T-cell (primary cell): ENCODE data around the gene COL9A1. TPM values are rescaled to one million over a fixed set of nuclear protein-coding genes. Genes with fewer than 3 reads are reported as not detected.

Experiments
- ATAC-seq, 4 experiments: fragments of 200-7000 bp in 3 of 4; fragments of 150-1000 bp in 1 of 4; cut with Tn5 transposase; replicated peaks in 1 of 4; 1 replicate in 3 of 4; 2 replicates in 1 of 4; pipeline ENCODE4 v1.10.0; 2021; ENCODE audit warnings: moderate library complexity in 3 of 4, mild to moderate bottlenecking in 2 of 4, moderate number of reproducible peaks in 1 of 4
- CTCF ChIA-PET, 2 donors: fragments of 300-600 bp; sonication (Branson Sonifier 250); formaldehyde crosslinking; loops; one replicate each; lab custom pipeline; 2022; ENCODE audit warnings: antibody characterized with exemption in 2 of 2; lab: Charles Lee
- POLR2A ChIA-PET, 2 donors: fragments of 300-600 bp; sonication (Branson Sonifier 250); formaldehyde crosslinking; loops; one replicate each; lab custom pipeline; 2022; ENCODE audit warnings: antibody characterized with exemption in 2 of 2; lab: Charles Lee
- DNase-seq, 35 experiments: peaks; one replicate each; pipeline versions ENCODE4 v3.0.0 to v3.0.0-alpha.2; 2013 to 2023
- H3K27ac ChIP-seq: one replicate; pipeline ENCODE4 v1.5.1; 2013; ENCODE audit warnings: low read length
- H3K27me3 ChIP-seq, 2 experiments: replicated peaks in 1 of 2; 1 replicate in 1 of 2; 2 replicates in 1 of 2; pipeline versions ENCODE4 v1.6.1 to v1.7.0; 2013; ENCODE audit warnings: low read length in 1 of 2, mixed read lengths in 1 of 2; ENCODE audit not compliant: control insufficient read depth in 2 of 2, insufficient read depth in 2 of 2; ENCODE audit errors: extremely low read depth in 1 of 2
- H3K36me3 ChIP-seq, 2 donors: 1 replicate in 1 of 2; 2 replicates in 1 of 2; pipeline versions ENCODE4 v1.6.1 to v1.7.0; 2013; ENCODE audit warnings: low read length in 1 of 2; ENCODE audit not compliant: control insufficient read depth in 2 of 2, insufficient read depth in 1 of 2; ENCODE audit errors: extremely low read depth in 1 of 2
- H3K4me1 ChIP-seq, 2 experiments: 1 replicate in 1 of 2; 2 replicates in 1 of 2; pipeline versions ENCODE4 v1.6.1 to v1.7.0; 2013; ENCODE audit warnings: low read length in 2 of 2, mixed read lengths in 1 of 2; ENCODE audit not compliant: insufficient read depth in 2 of 2, control insufficient read depth in 1 of 2; ENCODE audit errors: extremely low read depth in 1 of 2
- H3K4me3 ChIP-seq, 2 donors: 1 replicate in 1 of 2; 2 replicates in 1 of 2; pipeline versions ENCODE4 v1.5.1 to v1.7.0; 2013; ENCODE audit warnings: mild to moderate bottlenecking in 2 of 2, low read length in 1 of 2, moderate library complexity in 1 of 2; ENCODE audit not compliant: control insufficient read depth in 1 of 2; ENCODE audit errors: extremely low read depth in 1 of 2
- H3K9me3 ChIP-seq: 2 replicates; pipeline ENCODE4 v1.7.0; 2013
- H3K27ac Mint-ChIP-seq, 2 donors: one replicate each; pipeline ENCODE4 v1.8.0; 2020 to 2021; ENCODE audit warnings: mild to moderate bottlenecking in 2 of 2, mixed read lengths in 2 of 2
- H3K27me3 Mint-ChIP-seq, 2 donors: one replicate each; pipeline ENCODE4 v1.8.0; 2021 to 2022; ENCODE audit warnings: mixed read lengths in 2 of 2
- H3K36me3 Mint-ChIP-seq: one replicate; pipeline ENCODE4 v1.8.0; 2021; ENCODE audit warnings: mixed read lengths
- H3K4me1 Mint-ChIP-seq, 3 donors: one replicate each; pipeline ENCODE4 v1.8.0; 2020 to 2022; ENCODE audit warnings: mixed read lengths in 3 of 3, mild to moderate bottlenecking in 1 of 3
- H3K4me3 Mint-ChIP-seq, 3 donors: one replicate each; pipeline ENCODE4 v1.8.0; 2020 to 2022; ENCODE audit warnings: mild to moderate bottlenecking in 3 of 3, mixed read lengths in 3 of 3, moderate library complexity in 3 of 3
- H3K9me3 Mint-ChIP-seq, 3 donors: one replicate each; pipeline ENCODE4 v1.8.0; 2020 to 2022; ENCODE audit warnings: mixed read lengths in 3 of 3
- WGBS: methylation state at CpG from one replicate; pipeline ENCODE4 v1.1.5; 2013; ENCODE audit warnings: missing lambda C conversion rate; ENCODE audit not compliant: insufficient coverage; 5-methylcytosine and 5-hydroxymethylcytosine counted together
- total RNA-seq, 35 experiments: library from RNA in 6 of 35; stranded (reverse) in 6 of 35; fragments of 120-200 nt in 1 of 35; gene quantifications; one replicate each; pipeline versions ENCODE4 v1.2.1 to v1.2.4 and lab custom pipeline; 2013 to 2026

Gene COL9A1
- total RNA-seq, 5 donors from 2014 or later (not counting 1 experiment from before 2014, with no cell fraction given): not detected

DNA sequence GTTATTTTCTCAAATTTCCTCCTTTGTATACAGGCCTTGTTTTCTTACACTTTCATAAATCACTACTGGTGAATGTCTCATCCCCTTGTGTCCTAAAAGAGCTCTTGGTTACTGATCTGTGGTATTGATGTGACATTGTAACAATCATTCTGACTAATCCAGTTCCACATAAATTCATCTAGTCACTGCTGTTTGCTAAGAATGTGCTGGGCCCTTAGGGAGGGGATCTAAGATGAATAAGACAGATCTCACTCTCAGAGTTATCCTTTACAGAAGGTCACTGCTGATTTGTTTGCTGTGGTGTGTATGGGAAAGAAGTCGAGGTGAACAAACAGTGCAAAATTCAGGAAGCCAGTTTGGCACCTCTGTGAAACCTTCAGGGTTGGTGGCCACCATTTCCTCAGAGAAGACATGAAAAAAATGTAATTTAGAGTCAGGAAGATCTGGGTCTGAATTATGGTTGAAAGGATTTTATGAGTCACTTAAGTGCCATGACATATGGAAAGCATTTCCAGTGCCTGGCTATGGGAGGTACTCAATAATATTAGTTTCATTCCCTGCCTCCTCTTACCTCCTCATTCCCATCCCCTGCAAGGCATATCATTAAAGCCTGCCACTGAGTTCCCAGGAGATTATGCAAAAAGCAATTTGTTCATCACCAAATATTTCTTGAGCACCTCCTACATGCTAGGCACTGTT is 121.8 kb downstream of the COL9A1 start:
- Histone ChIP-seq H3K9me3 (no peaks in the 10 kb centered on the region), H3K4me3 (no peak overlapping the region), H3K36me3 (no peaks in the 10 kb centered on the region), H3K27ac (no peak overlapping the region), H3K4me1 (no peaks in the 10 kb centered on the region), H3K27me3 (no peaks in the 10 kb centered on the region)
- no peak for ATAC-seq
- no peak for DNase-seq
- peaks cover 0 to 2% of the 10 kb centered on the region in 2 donors for H3K27me3 Mint-ChIP-seq
- H3K36me3 Mint-ChIP-seq: no peaks in the 10 kb centered on the region
- 0% methylated on average over 1 of the region's 1 CpG for WGBS
- H3K4me1 Mint-ChIP-seq: no peaks in the 10 kb centered on the region
- no peak overlapping the region for H3K27ac Mint-ChIP-seq
- CTCF ChIA-PET: no interaction called here
- POLR2A ChIA-PET: no interaction called here
- H3K4me3 Mint-ChIP-seq: no peak overlapping the region
- no peaks in the 10 kb centered on the region for H3K9me3 Mint-ChIP-seq

DNA sequence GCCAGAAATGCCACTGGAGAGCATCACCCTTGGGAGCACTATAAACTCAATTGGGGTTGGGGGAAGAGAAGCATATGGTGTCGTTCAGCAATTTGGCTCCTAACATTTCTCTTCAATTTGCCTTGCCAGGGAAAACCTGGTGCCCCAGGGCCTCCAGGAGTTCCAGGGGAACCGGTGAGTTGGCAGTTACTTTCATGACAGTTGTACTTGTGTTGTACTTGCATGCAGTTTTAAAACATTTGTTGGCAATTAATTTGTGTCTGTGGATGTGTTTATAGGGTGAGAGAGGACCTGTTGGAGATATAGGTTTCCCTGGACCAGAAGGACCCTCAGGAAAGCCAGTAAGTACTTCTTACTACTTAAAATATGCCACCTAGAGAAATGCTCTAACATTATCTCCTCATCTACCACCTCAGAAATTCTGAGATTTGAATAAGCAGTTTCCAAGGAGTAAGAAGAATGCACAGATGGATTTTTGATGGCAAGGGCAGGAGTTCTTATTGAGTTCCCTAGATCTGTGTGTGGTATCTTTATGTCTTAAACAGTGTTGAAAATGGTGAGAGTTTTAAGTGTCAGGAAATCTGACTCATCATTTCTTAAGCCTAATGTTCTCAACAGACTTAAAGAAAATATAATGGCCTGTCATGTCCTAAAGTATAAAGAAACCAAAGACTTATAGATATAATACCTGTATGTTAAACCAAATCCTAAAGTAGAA is 122.5 kb downstream of the COL9A1 start:
- POLR2A ChIA-PET: no interaction called here
- Histone ChIP-seq H3K27me3 (no peaks in the 10 kb centered on the region), H3K4me1 (no peaks in the 10 kb centered on the region), H3K27ac (no peak overlapping the region), H3K4me3 (no peak overlapping the region), H3K36me3 (no peaks in the 10 kb centered on the region), H3K9me3 (no peaks in the 10 kb centered on the region)
- DNase-seq: no peak
- Mint-ChIP-seq H3K36me3 (no peaks in the 10 kb centered on the region), H3K9me3 (no peaks in the 10 kb centered on the region), H3K4me3 (no peak overlapping the region), H3K27me3 (peaks cover 0 to 2% of the 10 kb centered on the region in 2 donors), H3K27ac (no peak overlapping the region), H3K4me1 (no peaks in the 10 kb centered on the region)
- CTCF ChIA-PET: no interaction called here
- no peak for ATAC-seq
- WGBS: 90% methylated on average over 2 of the region's 2 CpGs

DNA sequence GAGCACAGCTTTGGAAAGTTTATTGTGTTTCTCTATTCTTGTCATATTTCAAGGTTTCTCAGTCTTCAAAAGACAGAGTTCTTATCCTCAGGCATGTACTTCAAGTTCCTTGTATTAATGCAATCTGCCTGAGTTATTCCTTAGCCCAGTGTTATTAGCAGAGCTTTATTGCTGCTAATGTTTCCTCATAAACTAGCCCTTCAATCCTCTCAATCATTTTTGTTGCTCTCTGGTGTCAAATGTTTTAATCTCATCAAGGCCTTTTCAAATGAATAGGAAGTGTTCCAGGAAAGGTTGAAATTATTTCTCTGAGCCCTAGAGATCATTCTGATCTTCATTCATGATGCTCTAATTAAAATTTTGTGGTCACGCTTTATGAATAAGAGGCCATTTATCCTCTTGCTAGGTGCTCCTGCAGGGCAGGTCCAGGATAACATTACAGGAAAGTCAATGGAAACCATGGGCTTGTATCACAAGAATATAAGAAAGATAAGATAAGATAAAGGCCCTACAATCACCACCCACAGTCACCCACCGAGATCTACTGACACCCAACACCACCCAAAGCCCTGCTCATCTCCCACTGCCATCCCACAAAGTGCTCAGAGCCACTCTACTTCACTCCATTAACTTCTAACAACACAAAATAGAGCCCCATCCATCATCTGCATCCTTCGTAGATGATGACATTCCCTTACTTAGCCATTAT is 125.9 kb downstream of the COL9A1 start:
- Histone ChIP-seq H3K4me1 (no peaks in the 10 kb centered on the region), H3K36me3 (no peaks in the 10 kb centered on the region), H3K27me3 (no peaks in the 10 kb centered on the region), H3K9me3 (no peaks in the 10 kb centered on the region), H3K4me3 (no peak overlapping the region), H3K27ac (no peak overlapping the region)
- no peaks in the 10 kb centered on the region for H3K9me3 Mint-ChIP-seq
- no peaks in the 10 kb centered on the region for H3K36me3 Mint-ChIP-seq
- WGBS: 78% methylated on average over 2 of the region's 3 CpGs
- no peak overlapping the region for H3K4me3 Mint-ChIP-seq
- no peaks in the 10 kb centered on the region for H3K4me1 Mint-ChIP-seq
- no peak for ATAC-seq
- no peak overlapping the region for H3K27ac Mint-ChIP-seq
- ChIA-PET POLR2A (no interaction called here), CTCF (no interaction called here)
- H3K27me3 Mint-ChIP-seq: peaks cover 4 to 7% of the 10 kb centered on the region in 2 donors
- no peak for DNase-seq

DNA sequence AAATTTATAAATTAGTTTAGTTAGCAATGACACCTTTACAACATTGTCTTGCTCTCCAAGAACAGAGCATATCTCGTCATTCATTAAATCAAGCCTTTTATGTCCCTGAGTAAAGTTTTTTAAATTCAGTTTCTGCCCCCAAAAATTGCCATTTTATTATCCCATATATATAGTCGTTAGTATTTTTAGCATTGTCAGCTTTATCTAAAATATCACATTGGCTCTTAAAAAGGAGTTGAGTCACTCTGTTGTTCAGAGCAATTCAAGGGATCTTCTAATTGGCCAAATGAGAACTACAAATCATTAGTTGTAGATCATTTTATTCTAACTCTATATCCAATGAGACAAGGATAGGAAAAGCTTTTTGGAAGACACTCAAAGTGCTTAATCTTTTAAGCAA is 127.1 kb downstream of the COL9A1 start:
- ATAC-seq (no peak), DNase-seq (no peak)
- no peaks in the 10 kb centered on the region for H3K36me3 ChIP-seq
- no peaks in the 10 kb centered on the region for H3K4me1 Mint-ChIP-seq
- H3K4me1 ChIP-seq: no peaks in the 10 kb centered on the region
- WGBS: no CpG with 5 or more reads among the region's 2 CpGs
- H3K4me3 Mint-ChIP-seq: no peak overlapping the region
- CTCF ChIA-PET: no interaction called here
- H3K4me3 ChIP-seq: no peak overlapping the region
- H3K9me3 Mint-ChIP-seq: no peaks in the 10 kb centered on the region
- no peaks in the 10 kb centered on the region for H3K9me3 ChIP-seq
- no peaks in the 10 kb centered on the region for H3K27me3 ChIP-seq
- peaks cover 4 to 7% of the 10 kb centered on the region in 2 donors for H3K27me3 Mint-ChIP-seq
- no peak overlapping the region for H3K27ac Mint-ChIP-seq
- H3K27ac ChIP-seq: no peak overlapping the region
- no peaks in the 10 kb centered on the region for H3K36me3 Mint-ChIP-seq
- POLR2A ChIA-PET: no interaction called here

DNA sequence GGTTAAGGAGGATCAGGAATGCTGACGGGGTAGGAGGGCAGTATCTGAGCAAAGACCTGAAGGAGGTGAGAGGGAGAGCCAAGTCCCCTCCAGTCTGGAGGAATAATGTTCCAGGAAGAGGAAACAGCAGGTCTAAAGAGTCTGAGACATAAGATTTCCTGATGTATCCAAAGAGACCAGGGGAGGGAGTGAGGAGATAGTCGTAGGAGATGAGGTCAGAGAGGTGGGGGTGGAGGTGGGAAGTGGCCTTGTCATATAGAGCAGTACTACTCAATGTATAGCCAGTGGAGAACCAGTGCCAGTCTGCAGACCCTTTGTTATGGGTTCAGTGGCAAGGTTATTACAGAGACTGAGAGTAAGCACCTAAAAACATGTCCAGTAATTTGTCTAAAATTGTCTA is 130.6 kb downstream of the COL9A1 start:
- POLR2A ChIA-PET: no interaction called here
- Mint-ChIP-seq H3K36me3 (no peaks in the 10 kb centered on the region), H3K27me3 (peaks cover 8 to 12% of the 10 kb centered on the region in 2 donors), H3K9me3 (no peaks in the 10 kb centered on the region), H3K4me1 (no peaks in the 10 kb centered on the region), H3K27ac (no peak overlapping the region), H3K4me3 (no peak overlapping the region)
- H3K9me3 ChIP-seq: no peaks in the 10 kb centered on the region
- H3K4me1 ChIP-seq: no peaks in the 10 kb centered on the region
- H3K36me3 ChIP-seq: no peaks in the 10 kb centered on the region
- CTCF ChIA-PET: no interaction called here
- no peaks in the 10 kb centered on the region for H3K27me3 ChIP-seq
- DNase-seq: no peak
- no peak for ATAC-seq
- H3K4me3 ChIP-seq: no peak overlapping the region
- 33% methylated on average over 2 of the region's 2 CpGs for WGBS
- no peak overlapping the region for H3K27ac ChIP-seq

DNA sequence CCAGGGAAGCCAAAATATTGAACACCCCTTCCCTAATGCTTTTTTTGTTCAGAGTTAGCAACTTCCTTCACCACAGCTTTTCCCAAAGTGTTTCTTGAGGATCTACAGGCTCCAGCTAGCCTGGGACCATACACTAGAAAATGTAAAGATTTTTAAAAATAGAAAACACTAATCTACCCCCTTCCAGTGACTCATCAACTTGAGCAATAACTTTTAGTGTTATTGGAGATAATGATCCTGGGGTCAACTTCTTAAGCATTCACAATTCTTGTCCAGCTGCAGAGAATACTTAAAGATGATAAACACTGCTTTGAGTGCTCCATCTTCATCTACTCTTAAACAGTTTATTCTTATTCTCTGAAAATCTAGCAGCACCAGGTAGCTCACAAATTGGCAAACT is 131.6 kb downstream of the COL9A1 start:
- no peaks in the 10 kb centered on the region for H3K9me3 ChIP-seq
- H3K4me1 ChIP-seq: no peaks in the 10 kb centered on the region
- no peak overlapping the region for H3K4me3 ChIP-seq
- POLR2A ChIA-PET: interaction anchor here in 1 of 2 donors (0.6 kb wide), 1 partner anchor 97 kb away, joined by 15 read pairs; no protein-coding TSS in a partner anchor
- Mint-ChIP-seq H3K27me3 (peaks cover 10 to 20% of the 10 kb centered on the region in 2 donors), H3K27ac (no peak overlapping the region), H3K36me3 (no peaks in the 10 kb centered on the region), H3K4me1 (peaks cover 3 to 8% (median 4%) of the 10 kb centered on the region in 3 donors), H3K9me3 (no peaks in the 10 kb centered on the region), H3K4me3 (no peak overlapping the region)
- H3K36me3 ChIP-seq: no peaks in the 10 kb centered on the region
- CTCF ChIA-PET: interaction anchor here in 1 of 2 donors (1.0 kb wide), 1 partner anchor 18 kb away, joined by 3 read pairs; no protein-coding TSS in a partner anchor
- no peak for ATAC-seq
- H3K27ac ChIP-seq: no peak overlapping the region
- DNase-seq: no peak
- peaks cover 0 to 2% of the 10 kb centered on the region in 2 experiments for H3K27me3 ChIP-seq
